Fibroblast of lung (primary cell): ENCODE data around the gene MGAT4C. TPM values are rescaled to one million over a fixed set of nuclear protein-coding genes. Genes with fewer than 3 reads are reported as not detected.

ENCODE experiments used
- DNase-seq, 2 donors: peaks; one replicate each; pipeline versions ENCODE4 v3.0.0 to v3.0.0-alpha.2; 2010; ENCODE audit warnings: low read depth in 2 of 2
- H2AFZ ChIP-seq: 2 replicates; pipeline ENCODE4 v1.5.1; 2012; ENCODE audit warnings: low read length, control low read depth, inconsistent platforms
- H3K27ac ChIP-seq: 2 replicates; pipeline ENCODE4 v1.5.1; 2011; ENCODE audit warnings: low read length, control low read depth; ENCODE audit not compliant: insufficient read depth
- H3K27me3 ChIP-seq: 2 replicates; pipeline ENCODE4 v1.5.1; 2011; ENCODE audit warnings: mild to moderate bottlenecking, low read length; ENCODE audit not compliant: control insufficient read depth, insufficient read depth
- H3K36me3 ChIP-seq: 2 replicates; pipeline ENCODE4 v1.5.1; 2011; ENCODE audit warnings: low read length; ENCODE audit not compliant: control insufficient read depth, insufficient read depth
- H3K4me1 ChIP-seq: 2 replicates; pipeline ENCODE4 v1.5.1; 2011; ENCODE audit warnings: low read length; ENCODE audit not compliant: control insufficient read depth, insufficient read depth; ENCODE audit errors: extremely low read depth
- H3K4me2 ChIP-seq: 2 replicates; pipeline ENCODE4 v1.5.1; 2011; ENCODE audit warnings: low read length, control low read depth; ENCODE audit not compliant: insufficient read depth; ENCODE audit errors: extremely low read depth
- H3K4me3 ChIP-seq, 4 experiments: fragments of 200-600 bp in 1 of 4; sonication (generic) in 1 of 4; replicated peaks in 1 of 4; 2 replicates each; pipeline ENCODE4 v1.5.1; 2011 to 2016; ENCODE audit warnings: low read length in 4 of 4, low read depth in 3 of 4, mild to moderate bottlenecking in 3 of 4, control low read depth in 2 of 4, inconsistent platforms in 1 of 4, mixed read lengths in 1 of 4; ENCODE audit not compliant: insufficient read depth in 1 of 4; ENCODE audit errors: control extremely low read depth in 1 of 4
- H3K79me2 ChIP-seq: 2 replicates; pipeline ENCODE4 v1.5.1; 2012; ENCODE audit warnings: mild to moderate bottlenecking, low read length, inconsistent platforms; ENCODE audit not compliant: control insufficient read depth, insufficient read depth
- H3K9ac ChIP-seq: 2 replicates; pipeline ENCODE4 v1.5.1; 2011; ENCODE audit warnings: mild to moderate bottlenecking, low read length, control low read depth; ENCODE audit not compliant: insufficient read depth
- H3K9me3 ChIP-seq: 2 replicates; pipeline ENCODE4 v1.5.1; 2012; ENCODE audit warnings: low read depth, low read length; ENCODE audit not compliant: control insufficient read depth, insufficient read depth
- H4K20me1 ChIP-seq: 2 replicates; pipeline ENCODE4 v1.5.1; 2011; ENCODE audit warnings: low read length; ENCODE audit not compliant: control insufficient read depth, insufficient read depth; ENCODE audit errors: extremely low read depth
- CTCF ChIP-seq, 2 donors: IDR thresholded peaks in 1 of 2; conservative IDR thresholded peaks in 1 of 2; 1 replicate in 1 of 2; 2 replicates in 1 of 2; pipeline ENCODE4 v1.5.1; 2011 to 2012; ENCODE audit warnings: low read length in 2 of 2, control low read depth in 1 of 2, inconsistent platforms in 1 of 2, low read depth in 1 of 2, mild to moderate bottlenecking in 1 of 2
- EZH2 ChIP-seq: IDR thresholded peaks from 2 replicates; pipeline ENCODE4 v1.5.1; 2012; ENCODE audit warnings: low read length, control low read depth, mild to moderate bottlenecking; ENCODE audit errors: missing control alignments
- polyA plus RNA-seq, 2 donors: library from polyadenylated mRNA; depleted of rRNA in 1 of 2; stranded (reverse) in 1 of 2; unstranded in 1 of 2; fragments of >200 nt; gene quantifications; 2 replicates each; pipeline ENCODE4 v1.2.1, GENCODE V29; 2011 to 2012; ENCODE audit warnings: missing spikeins in 1 of 2
- total RNA-seq: library from RNA; depleted of rRNA; stranded (reverse); fragments of >200 nt; gene quantifications from 2 replicates; pipeline ENCODE4 v1.2.1, GENCODE V29; 2014

The MGAT4C gene
- total and polyA plus RNA-seq, 2 donors (not counting 1 experiment from before 2014, with no cell fraction given) = not detected

DNA sequence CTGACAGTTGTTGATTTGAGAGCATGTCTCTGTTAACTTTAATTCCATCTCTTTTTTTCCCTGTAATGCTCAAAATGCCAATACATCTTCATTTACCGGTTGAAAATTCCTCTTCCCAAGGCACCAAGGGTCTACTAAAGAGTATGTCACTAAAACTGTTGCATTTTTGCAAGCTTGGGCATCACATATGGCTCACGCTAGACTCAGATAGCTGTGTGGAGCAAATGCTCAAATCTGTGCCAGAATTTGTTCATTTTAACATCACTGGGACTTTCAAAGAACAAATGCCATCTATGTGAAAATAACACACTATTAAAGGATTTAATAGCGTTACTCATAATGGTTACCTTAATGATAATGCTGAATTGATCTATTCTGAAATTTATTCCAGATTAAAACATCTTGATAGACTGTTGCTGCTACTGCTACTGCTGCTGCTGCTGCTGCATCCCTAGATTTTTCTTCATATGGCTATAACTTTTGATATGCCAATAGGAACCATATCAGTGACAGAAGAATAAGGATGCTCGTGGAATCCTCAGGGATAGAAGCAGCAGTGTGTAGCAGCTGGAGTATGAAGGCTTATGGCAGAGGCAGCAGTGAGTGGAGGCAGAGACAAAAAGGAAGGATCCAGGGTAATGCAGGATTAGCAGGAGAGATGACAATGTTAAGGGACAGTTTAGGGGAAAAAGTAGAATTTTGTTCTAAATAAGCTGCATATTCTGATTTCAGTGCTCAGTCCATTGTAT, 57.3 kb downstream of the MGAT4C start:
- no peak overlapping the region for H3K4me2 ChIP-seq
- no peaks in the 10 kb centered on the region for H3K27me3 ChIP-seq
- H3K9me3 ChIP-seq = no peaks in the 10 kb centered on the region
- no peaks in the 10 kb centered on the region for H4K20me1 ChIP-seq
- H3K4me3 ChIP-seq = no peak overlapping the region
- H3K36me3 ChIP-seq = no peaks in the 10 kb centered on the region
- H3K79me2 ChIP-seq = no peaks in the 10 kb centered on the region
- no peaks in the 10 kb centered on the region for H3K4me1 ChIP-seq
- H3K9ac ChIP-seq = no peak overlapping the region
- H3K27ac ChIP-seq = no peak overlapping the region
- H2AFZ ChIP-seq = no peak overlapping the region
- no peak for DNase-seq
- TF ChIP-seq EZH2 (no peak), CTCF (conservative IDR thresholded peaks at IDR 0.05 in 1 of 2, IDR thresholded peaks at IDR 0.05 in 1 of 2; ENCODE audit: low read depth in 1 of 2, low read length in 2 of 2) (no peak)

DNA sequence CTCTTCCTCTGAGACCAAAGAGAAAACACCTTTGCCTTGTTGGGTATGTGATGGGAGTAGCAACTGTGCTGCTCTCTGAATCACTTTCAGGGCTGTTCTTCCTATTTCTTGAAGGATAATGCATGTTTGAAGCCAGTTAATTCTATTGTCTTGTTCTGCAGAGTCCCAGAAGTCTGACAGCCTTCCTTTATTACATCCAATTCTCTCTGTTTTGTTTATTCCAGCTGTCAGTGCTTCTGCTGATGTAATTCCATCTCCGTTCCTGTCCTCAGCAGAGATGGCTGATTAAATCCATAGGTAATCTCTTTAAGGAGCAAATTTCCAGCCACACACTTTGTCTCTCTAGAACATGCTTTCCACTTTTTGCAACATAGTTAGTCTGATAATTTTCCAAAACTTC, 59.7 kb downstream of the MGAT4C start:
- no peaks in the 10 kb centered on the region for H3K79me2 ChIP-seq
- H3K27ac ChIP-seq = no peak overlapping the region

GRCh38 chr12:86194721-86195120, 61.5 kb downstream of the MGAT4C start:
- Histone ChIP-seq H3K9ac (no peak overlapping the region), H2AFZ (no peak overlapping the region), H3K4me1 (no peaks in the 10 kb centered on the region), H3K4me3 (no peak overlapping the region), H3K9me3 (no peaks in the 10 kb centered on the region), H3K4me2 (no peak overlapping the region), H3K36me3 (no peaks in the 10 kb centered on the region), H3K27ac (no peak overlapping the region), H3K79me2 (no peaks in the 10 kb centered on the region), H4K20me1 (no peaks in the 10 kb centered on the region), H3K27me3 (no peaks in the 10 kb centered on the region)
- TF ChIP-seq CTCF (conservative IDR thresholded peaks at IDR 0.05 in 1 of 2, IDR thresholded peaks at IDR 0.05 in 1 of 2; ENCODE audit: low read depth in 1 of 2, low read length in 2 of 2) (no peak), EZH2 (no peak)
- DNase-seq = no peak

More for the DNA sequence above, 59.7 kb downstream of the MGAT4C start:
- no peaks in the 10 kb centered on the region for H3K4me1 ChIP-seq
- no peaks in the 10 kb centered on the region for H4K20me1 ChIP-seq
- no peaks in the 10 kb centered on the region for H3K27me3 ChIP-seq
- H3K36me3 ChIP-seq = no peaks in the 10 kb centered on the region
- no peak for DNase-seq
- no peak overlapping the region for H2AFZ ChIP-seq
- no peak overlapping the region for H3K4me2 ChIP-seq
- no peak for TF ChIP-seq CTCF (conservative IDR thresholded peaks at IDR 0.05 in 1 of 2, IDR thresholded peaks at IDR 0.05 in 1 of 2; ENCODE audit: low read depth in 1 of 2, low read length in 2 of 2)
- no peak for TF ChIP-seq EZH2
- H3K9ac ChIP-seq = no peak overlapping the region
- H3K4me3 ChIP-seq = no peak overlapping the region
- H3K9me3 ChIP-seq = no peaks in the 10 kb centered on the region
